Small intestine (tissue), 7 donors: Measurements from ENCODE around the gene HBD. TPM values are rescaled to one million over a fixed set of nuclear protein-coding genes. Genes with fewer than 3 reads are reported as not detected.

Source experiments
- DNase-seq, 2 donors: peaks; one replicate each; pipeline versions ENCODE4 v3.0.0 to v3.0.0-alpha.2; 2013
- FAIRE-seq: peaks from 2 replicates; lab custom pipeline; 2012; peaks lifted over from hg19 to GRCh38; lab: Jason Lieb, UNC
- H3K27ac ChIP-seq, 3 donors: one replicate each; pipeline ENCODE4 v1.5.1; 2013; ENCODE audit warnings: low read length in 2 of 3, mild to moderate bottlenecking in 2 of 3, control low read depth in 1 of 3, inconsistent platforms in 1 of 3, low read depth in 1 of 3, moderate library complexity in 1 of 3
- H3K27me3 ChIP-seq, 3 donors: one replicate each; pipeline ENCODE4 v1.6.1; 2013; ENCODE audit warnings: low read length in 3 of 3, inconsistent platforms in 1 of 3; ENCODE audit not compliant: control insufficient read depth in 3 of 3, insufficient read depth in 3 of 3
- H3K36me3 ChIP-seq, 3 donors: one replicate each; pipeline ENCODE4 v1.6.1; 2013; ENCODE audit warnings: low read length in 3 of 3, inconsistent platforms in 1 of 3, low read depth in 1 of 3, mild to moderate bottlenecking in 1 of 3, moderate library complexity in 1 of 3; ENCODE audit not compliant: control insufficient read depth in 3 of 3, insufficient read depth in 2 of 3
- H3K4me1 ChIP-seq, 3 donors: one replicate each; pipeline ENCODE4 v1.6.1; 2013; ENCODE audit warnings: low read length in 2 of 3, inconsistent platforms in 1 of 3, low read depth in 1 of 3, mild to moderate bottlenecking in 1 of 3, moderate library complexity in 1 of 3; ENCODE audit not compliant: control insufficient read depth in 3 of 3, insufficient read depth in 2 of 3
- H3K4me3 ChIP-seq, 3 donors: one replicate each; pipeline ENCODE4 v1.5.1; 2013; ENCODE audit warnings: low read length in 3 of 3, control low read depth in 1 of 3, inconsistent platforms in 1 of 3, low read depth in 1 of 3, mild to moderate bottlenecking in 1 of 3, moderate library complexity in 1 of 3
- H3K9me3 ChIP-seq, 2 donors: one replicate each; pipeline ENCODE4 v1.6.1; 2013; ENCODE audit warnings: low read depth in 1 of 2, low read length in 1 of 2; ENCODE audit not compliant: control insufficient read depth in 2 of 2, insufficient read depth in 1 of 2
- WGBS, 3 donors: extraction: QIAGEN DNeasy Blood & Tissue Kit; methylation state at CpG; one replicate each; pipeline ENCODE4 v1.1.7; 2013; 5-methylcytosine and 5-hydroxymethylcytosine counted together
- polyA plus RNA-seq, 4 donors: library from polyadenylated mRNA; stranded (reverse) in 3 of 4; unstranded in 1 of 4; fragments of 200-250 nt in 3 of 4; fragments of 120-200 nt in 1 of 4; gene quantifications; one replicate each; pipeline versions ENCODE4 v1.2.1 to v1.2.3, GENCODE V29; 2013
- donor health status: healthy with polysubstance abuse.
- donor health status: control.
- donor health status: control.
- donor health status: Bipolar disorder and iron deficiency.
- donor health status: healthy.

Gene HBD
- polyA plus RNA-seq, 4 donors, result 0.15 TPM; not detected in 3

DNA sequence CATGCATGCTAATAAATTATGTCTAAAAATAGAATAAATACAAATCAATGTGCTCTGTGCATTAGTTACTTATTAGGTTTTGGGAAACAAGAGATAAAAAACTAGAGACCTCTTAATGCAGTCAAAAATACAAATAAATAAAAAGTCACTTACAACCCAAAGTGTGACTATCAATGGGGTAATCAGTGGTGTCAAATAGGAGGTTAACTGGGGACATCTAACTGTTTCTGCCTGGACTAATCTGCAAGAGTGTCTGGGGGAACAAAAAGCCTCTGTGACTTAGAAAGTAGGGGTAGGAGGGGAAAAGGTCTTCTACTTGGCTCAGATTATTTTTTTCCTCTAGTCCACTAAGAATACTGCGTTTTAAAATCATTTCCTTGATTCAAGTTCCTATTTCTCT lies 6.6 kb downstream of the HBD start:
- no peak for FAIRE-seq
- WGBS, 3 donors, result 21 to 44% (median 27%) methylated on average over 1 of the region's 1 CpG
- peaks cover 0 to 1% (median 0%) of the 10 kb centered on the region in 3 donors for H3K27me3 ChIP-seq

DNA sequence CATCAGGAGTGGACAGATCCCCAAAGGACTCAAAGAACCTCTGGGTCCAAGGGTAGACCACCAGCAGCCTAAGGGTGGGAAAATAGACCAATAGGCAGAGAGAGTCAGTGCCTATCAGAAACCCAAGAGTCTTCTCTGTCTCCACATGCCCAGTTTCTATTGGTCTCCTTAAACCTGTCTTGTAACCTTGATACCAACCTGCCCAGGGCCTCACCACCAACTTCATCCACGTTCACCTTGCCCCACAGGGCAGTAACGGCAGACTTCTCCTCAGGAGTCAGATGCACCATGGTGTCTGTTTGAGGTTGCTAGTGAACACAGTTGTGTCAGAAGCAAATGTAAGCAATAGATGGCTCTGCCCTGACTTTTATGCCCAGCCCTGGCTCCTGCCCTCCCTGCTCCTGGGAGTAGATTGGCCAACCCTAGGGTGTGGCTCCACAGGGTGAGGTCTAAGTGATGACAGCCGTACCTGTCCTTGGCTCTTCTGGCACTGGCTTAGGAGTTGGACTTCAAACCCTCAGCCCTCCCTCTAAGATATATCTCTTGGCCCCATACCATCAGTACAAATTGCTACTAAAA lies 7.5 kb downstream of the HBD start, which contains the start of gene HBB:
Gene HBB, minus strand, starts transcription at position 340 of the 579 bp plus-strand sequence. Its CDS starts 50 bp downstream, at position 290.
- no peak within 1 kb of the TSS for H3K4me3 ChIP-seq
- 60 to 74% (median 64%) methylated on average over 3 of the region's 3 CpGs for WGBS, 3 donors
- no peaks in the 10 kb centered on the region for H3K9me3 ChIP-seq
- H3K27ac ChIP-seq, result no peak within 1 kb of the TSS
- H3K36me3 ChIP-seq, result no peaks in the 10 kb centered on the region
- H3K27me3 ChIP-seq, result peaks cover 0 to 1% (median 0%) of the 10 kb centered on the region in 3 donors
- DNase-seq, result peak in 1 of 2 donors; percentile 23
- no peaks in the 10 kb centered on the region for H3K4me1 ChIP-seq
- no peak for FAIRE-seq

More for the DNA sequence above, 6.6 kb downstream of the HBD start:
- Histone ChIP-seq H3K4me3 (no peak overlapping the region), H3K27ac (no peak overlapping the region), H3K36me3 (no peaks in the 10 kb centered on the region), H3K9me3 (no peaks in the 10 kb centered on the region), H3K4me1 (no peaks in the 10 kb centered on the region)
- no peak for DNase-seq

DNA sequence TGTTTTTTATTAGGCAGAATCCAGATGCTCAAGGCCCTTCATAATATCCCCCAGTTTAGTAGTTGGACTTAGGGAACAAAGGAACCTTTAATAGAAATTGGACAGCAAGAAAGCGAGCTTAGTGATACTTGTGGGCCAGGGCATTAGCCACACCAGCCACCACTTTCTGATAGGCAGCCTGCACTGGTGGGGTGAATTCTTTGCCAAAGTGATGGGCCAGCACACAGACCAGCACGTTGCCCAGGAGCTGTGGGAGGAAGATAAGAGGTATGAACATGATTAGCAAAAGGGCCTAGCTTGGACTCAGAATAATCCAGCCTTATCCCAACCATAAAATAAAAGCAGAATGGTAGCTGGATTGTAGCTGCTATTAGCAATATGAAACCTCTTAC lies 8.8 kb downstream of the HBD start:
- WGBS, 3 donors, result 36 to 53% (median 50%) methylated on average over 2 of the region's 2 CpGs
- no peak overlapping the region for H3K27ac ChIP-seq
- H3K4me3 ChIP-seq, result no peak overlapping the region
- no peak for FAIRE-seq
- no peaks in the 10 kb centered on the region for H3K36me3 ChIP-seq
- no peaks in the 10 kb centered on the region for H3K4me1 ChIP-seq
- no peaks in the 10 kb centered on the region for H3K9me3 ChIP-seq
- peaks cover 0 to 1% (median 0%) of the 10 kb centered on the region in 3 donors for H3K27me3 ChIP-seq
- no peak for DNase-seq

DNA sequence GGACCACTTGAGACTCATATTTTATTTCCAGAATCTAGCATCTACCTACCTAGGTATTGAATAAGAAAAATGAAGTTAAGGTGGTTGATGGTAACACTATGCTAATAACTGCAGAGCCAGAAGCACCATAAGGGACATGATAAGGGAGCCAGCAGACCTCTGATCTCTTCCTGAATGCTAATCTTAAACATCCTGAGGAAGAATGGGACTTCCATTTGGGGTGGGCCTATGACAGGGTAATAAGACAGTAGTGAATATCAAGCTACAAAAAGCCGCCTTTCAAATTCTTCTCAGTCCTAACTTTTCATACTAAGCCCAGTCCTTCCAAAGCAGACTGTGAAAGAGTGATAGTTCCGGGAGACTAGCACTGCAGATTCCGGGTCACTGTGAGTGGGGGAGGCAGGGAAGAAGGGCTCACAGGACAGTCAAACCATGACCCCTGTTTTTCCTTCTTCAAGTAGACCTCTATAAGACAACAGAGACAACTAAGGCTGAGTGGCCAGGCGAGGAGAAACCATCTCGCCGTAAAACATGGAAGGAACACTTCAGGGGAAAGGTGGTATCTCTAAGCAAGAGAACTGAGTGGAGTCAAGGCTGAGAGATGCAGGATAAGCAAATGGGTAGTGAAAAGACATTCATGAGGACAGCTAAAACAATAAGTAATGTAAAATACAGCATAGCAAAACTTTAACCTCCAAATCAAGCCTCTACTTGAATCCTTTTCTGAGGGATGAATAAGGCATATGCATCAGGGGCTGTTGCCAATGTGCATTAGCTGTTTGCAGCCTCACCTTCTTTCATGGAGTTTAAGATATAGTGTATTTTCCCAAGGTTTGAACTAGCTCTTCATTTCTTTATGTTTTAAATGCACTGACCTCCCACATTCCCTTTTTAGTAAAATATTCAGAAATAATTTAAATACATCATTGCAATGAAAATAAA lies 9.5 kb downstream of the HBD start:
- H3K9me3 ChIP-seq, result no peaks in the 10 kb centered on the region
- WGBS, 3 donors, result 71 to 85% (median 72%) methylated on average over 6 of the region's 6 CpGs
- H3K4me1 ChIP-seq, result no peaks in the 10 kb centered on the region
- no peak for FAIRE-seq
- no peak overlapping the region for H3K27ac ChIP-seq
- no peaks in the 10 kb centered on the region for H3K36me3 ChIP-seq
- DNase-seq, result no peak
- H3K4me3 ChIP-seq, result no peak overlapping the region
- H3K27me3 ChIP-seq, result peaks cover 0 to 1% (median 0%) of the 10 kb centered on the region in 3 donors

DNA sequence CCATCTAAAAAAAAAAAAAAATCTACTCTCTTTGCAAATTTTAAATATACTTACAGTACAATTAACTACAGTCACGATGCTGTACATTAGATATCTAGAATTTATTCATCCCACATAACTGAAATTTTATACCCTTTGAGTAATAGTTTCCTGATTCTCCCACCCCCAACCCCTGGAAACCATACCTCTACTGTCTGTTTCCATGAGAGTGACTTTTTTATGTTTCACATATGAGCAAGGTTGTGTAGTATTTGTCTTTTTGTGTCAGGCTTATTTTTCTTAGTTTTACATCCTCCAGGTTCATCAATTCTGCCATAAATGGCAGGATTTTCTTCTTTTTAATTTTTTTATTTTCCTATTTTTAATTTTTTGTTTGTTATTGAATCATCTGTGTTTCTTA lies 10.6 kb downstream of the HBD start:
- H3K27ac ChIP-seq, result no peak overlapping the region
- no peak for FAIRE-seq

DNA sequence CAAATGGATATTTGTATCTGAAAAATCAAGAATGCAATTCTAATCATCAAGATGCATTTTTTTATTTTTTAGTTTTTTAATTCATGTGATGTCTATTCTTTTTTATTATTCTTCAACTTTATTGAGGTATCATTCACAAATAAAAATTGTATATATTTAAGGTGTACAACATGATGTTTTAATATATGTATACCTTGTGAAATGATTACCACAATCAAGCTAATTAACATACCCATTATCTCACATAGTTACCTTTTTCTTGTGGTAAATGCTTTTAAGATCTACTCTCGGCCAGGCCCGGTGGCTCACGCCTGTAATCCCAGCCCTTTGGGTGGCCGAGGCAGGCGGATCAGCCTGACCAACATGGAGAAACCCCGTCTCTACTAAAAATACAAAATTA lies 11.1 kb downstream of the HBD start:
- FAIRE-seq (no peak), DNase-seq (no peak)
- Histone ChIP-seq H3K36me3 (no peaks in the 10 kb centered on the region), H3K9me3 (no peaks in the 10 kb centered on the region), H3K4me1 (no peaks in the 10 kb centered on the region), H3K27ac (no peak overlapping the region), H3K27me3 (peaks cover 0 to 1% (median 0%) of the 10 kb centered on the region in 3 donors), H3K4me3 (no peak overlapping the region)
- WGBS, 3 donors, result 83 to 93% (median 85%) methylated on average over 6 of the region's 6 CpGs

More for the DNA sequence above, 10.6 kb downstream of the HBD start:
- no peak for DNase-seq
- no peaks in the 10 kb centered on the region for H3K4me1 ChIP-seq
- peaks cover 0 to 1% (median 0%) of the 10 kb centered on the region in 3 donors for H3K27me3 ChIP-seq
- no peaks in the 10 kb centered on the region for H3K36me3 ChIP-seq
- no peaks in the 10 kb centered on the region for H3K9me3 ChIP-seq
- 63 to 71% (median 70%) methylated on average over 1 of the region's 1 CpG for WGBS, 3 donors
- no peak overlapping the region for H3K4me3 ChIP-seq

DNA sequence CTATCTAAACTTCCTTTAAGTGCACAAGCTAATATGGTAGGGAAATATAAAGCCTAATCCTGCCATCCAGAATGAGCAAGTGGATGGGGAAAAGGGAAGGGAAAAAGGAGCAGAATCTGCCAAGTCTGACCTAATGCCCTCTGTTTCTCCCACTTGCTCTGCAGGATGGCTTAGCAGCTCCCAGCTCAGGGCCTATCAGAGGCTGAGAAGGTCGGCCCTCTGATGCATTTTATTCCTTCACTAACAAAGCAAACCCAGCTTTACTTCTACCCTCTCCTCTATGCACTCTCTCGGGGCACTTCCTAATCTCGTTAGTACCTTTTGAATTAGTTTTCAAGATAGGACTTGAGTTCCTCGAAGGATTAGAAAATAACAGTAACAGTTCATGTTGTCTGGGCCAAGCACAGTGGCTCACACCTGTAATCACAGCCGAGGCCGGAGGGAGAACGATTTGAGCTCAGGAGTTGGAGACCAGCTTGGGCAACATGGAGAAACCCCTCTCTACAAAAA lies 23.9 kb downstream of the HBD start:
- Histone ChIP-seq H3K27ac (no peak overlapping the region), H3K9me3 (no peaks in the 10 kb centered on the region), H3K36me3 (no peaks in the 10 kb centered on the region), H3K4me3 (no peak overlapping the region), H3K4me1 (no peaks in the 10 kb centered on the region), H3K27me3 (no peaks in the 10 kb centered on the region)
- FAIRE-seq, result no peak
- no peak for DNase-seq
- 49 to 58% (median 50%) methylated on average over 7 of the region's 7 CpGs for WGBS, 3 donors

DNA sequence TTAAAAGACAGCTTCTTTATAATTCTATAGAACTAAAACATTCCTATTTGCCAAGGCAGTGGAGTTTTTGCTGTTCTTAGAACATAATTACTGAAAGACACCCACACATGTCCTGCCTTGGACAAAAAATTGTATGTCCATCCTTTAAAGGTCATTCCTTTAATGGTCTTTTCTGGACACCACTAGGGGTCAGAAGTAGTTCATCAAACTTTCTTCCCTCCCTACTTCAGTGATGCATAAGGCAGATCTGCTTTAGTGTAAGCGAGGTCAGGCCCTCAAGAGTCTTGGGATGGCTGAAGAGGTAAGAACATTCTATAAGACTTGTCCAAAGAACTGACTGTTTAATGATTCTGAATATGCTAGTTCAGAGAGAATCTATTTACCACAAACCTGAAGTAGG lies 29.5 kb downstream of the HBD start:
- Histone ChIP-seq H3K9me3 (no peaks in the 10 kb centered on the region), H3K27ac (no peak overlapping the region), H3K4me3 (no peak overlapping the region), H3K27me3 (no peaks in the 10 kb centered on the region), H3K36me3 (no peaks in the 10 kb centered on the region), H3K4me1 (no peaks in the 10 kb centered on the region)
- peak in 1 of 2 donors; percentile 11 for DNase-seq
- FAIRE-seq, result no peak
- WGBS, 3 donors, result 18 to 36% (median 34%) methylated on average over 1 of the region's 1 CpG
